Pancreas (tissue), 10 donors: ENCODE data around the gene NSMF. TPM values are rescaled to one million over a fixed set of nuclear protein-coding genes. Genes with fewer than 3 reads are reported as not detected.

Experiments
- ATAC-seq, 4 donors: fragments of 200-7000 bp; cut with Tn5 transposase; one replicate each; pipeline versions ENCODE4 v1.8.0 to v1.9.1; 2020; ENCODE audit warnings: mild to moderate bottlenecking in 4 of 4, moderate library complexity in 4 of 4
- DNase-seq, 6 donors: peaks; one replicate each; pipeline ENCODE4 v3.0.0-alpha.2; 2020
- FAIRE-seq: peaks from 2 replicates; lab custom pipeline; 2012; peaks lifted over from hg19 to GRCh38; lab: Jason Lieb, UNC
- H3K27ac ChIP-seq, 4 donors: fragments of 200-600 bp; sonication (generic); 1 replicate in 3 of 4; 2 replicates in 1 of 4; pipeline versions ENCODE4 v1.5.0 to v1.8.0; 2020
- H3K27me3 ChIP-seq, 4 donors: fragments of 200-600 bp; one replicate each; pipeline ENCODE4 v1.8.0; 2021
- H3K36me3 ChIP-seq, 3 donors: fragments of 200-600 bp; sonication (generic) in 1 of 3; one replicate each; pipeline versions ENCODE4 v1.5.0 to v1.8.0; 2020 to 2021
- H3K4me1 ChIP-seq, 3 donors: fragments of 200-600 bp; one replicate each; pipeline ENCODE4 v1.8.0; 2021
- H3K4me3 ChIP-seq, 4 donors: fragments of 200-600 bp; sonication (generic) in 2 of 4; one replicate each; pipeline versions ENCODE4 v1.5.0 to v1.8.0; 2020 to 2021
- H3K9me3 ChIP-seq, 4 donors: fragments of 200-600 bp; one replicate each; pipeline ENCODE4 v1.8.0; 2021
- CTCF ChIP-seq, 4 donors: fragments of 200-600 bp; sonication (generic) in 3 of 4; IDR thresholded peaks; one replicate each; pipeline versions ENCODE4 v1.5.0 to v1.8.0; 2021; ENCODE audit warnings: antibody characterized with exemption in 4 of 4
- WGBS, 2 donors: extraction: QIAGEN DNeasy Blood & Tissue Kit; methylation state at CpG; one replicate each; pipeline ENCODE4 v1.1.7; 2013; 5-methylcytosine and 5-hydroxymethylcytosine counted together
- intact Hi-C, 3 donors: fragments of 100-400 bp; cut with DNase I; formaldehyde crosslinking; loops; one replicate each; pipeline versions ENCODE4 v1.11.1 to v1.14.2; 2022
- polyA plus RNA-seq, 2 donors: library from polyadenylated mRNA; stranded (reverse); fragments of 200-250 nt; gene quantifications; one replicate each; pipeline ENCODE4 v1.2.3, GENCODE V29; 2013
- total RNA-seq, 6 donors: library from RNA; stranded (reverse); fragmentation: NEBNext Ultra II Directional in 4 of 6; extraction: Animal tissue kit (Norgen Biotek cat#: 25700) in 4 of 6; gene quantifications; one replicate each; pipeline versions ENCODE4 v1.2.1 to v1.2.4, GENCODE V29; 2021 to 2023
- donor health status: healthy with polysubstance abuse.
- donor health status: DM: no; HTN: no; CAD: no; lungs with moderate emphysema.
- donor health status: DM: no; HTN: no; CAD: no.
- donor health status: control.
- donor health status: control.
- donor health status: Bipolar disorder and iron deficiency.
- donor health status: DM: yes; HTN: yes; CAD: no.
- donor health status: DM: no; HTN: no; CAD: no.
- donor health status: DM: no; HTN: no; CAD: no.
- donor health status: DM: yes; HTN: yes; CAD: no.

The NSMF gene
- total and polyA plus RNA-seq, 8 donors: 22.0 to 81.0 (median 30.0) TPM

DNA sequence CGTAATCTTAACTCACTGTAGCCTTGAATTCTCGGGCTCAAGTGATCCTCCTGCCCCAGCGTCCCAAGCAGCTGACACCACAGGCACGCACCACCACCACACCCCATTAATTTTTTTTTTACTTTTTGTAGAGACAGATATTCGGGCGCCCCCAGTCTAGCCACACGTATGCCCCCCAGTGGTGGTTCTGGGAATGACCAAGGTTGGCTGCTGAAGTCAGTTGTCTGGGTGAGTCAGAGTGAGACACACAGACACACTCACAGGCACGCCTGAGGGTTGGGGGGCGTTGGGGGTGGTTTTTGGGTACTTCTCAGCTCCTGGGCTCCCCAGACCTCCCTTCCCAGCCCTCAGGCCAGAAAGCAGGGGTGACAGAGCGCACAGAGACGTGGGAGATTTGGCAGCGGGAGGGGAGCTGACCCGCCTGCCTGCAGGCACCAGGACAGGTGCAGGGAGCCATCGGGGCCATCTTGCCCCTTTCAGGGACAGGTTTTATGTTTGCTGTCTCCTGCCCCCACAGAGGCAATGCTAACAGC is 13.8 kb downstream of the NSMF start:
- H3K27me3 ChIP-seq: no peaks in the 10 kb centered on the region
- no peak overlapping the region for H3K27ac ChIP-seq
- FAIRE-seq (no peak), DNase-seq (peak; percentile 73 to 94 (median 84)), ATAC-seq (peak; percentile 59 to 89 (median 80))
- peaks cover 0 to 5% (median 0%) of the 10 kb centered on the region in 3 donors for H3K36me3 ChIP-seq
- TF ChIP-seq CTCF (IDR thresholded peaks at IDR 0.05): peak; percentile 51 to 82 (median 67)
- intact Hi-C loops: no loop called here
- peaks cover 0 to 6% (median 4%) of the 10 kb centered on the region in 3 donors for H3K4me1 ChIP-seq
- no peaks in the 10 kb centered on the region for H3K9me3 ChIP-seq
- H3K4me3 ChIP-seq: no peak overlapping the region
- 6% methylated on average over 14 of the region's 14 CpGs for WGBS, 2 donors

DNA sequence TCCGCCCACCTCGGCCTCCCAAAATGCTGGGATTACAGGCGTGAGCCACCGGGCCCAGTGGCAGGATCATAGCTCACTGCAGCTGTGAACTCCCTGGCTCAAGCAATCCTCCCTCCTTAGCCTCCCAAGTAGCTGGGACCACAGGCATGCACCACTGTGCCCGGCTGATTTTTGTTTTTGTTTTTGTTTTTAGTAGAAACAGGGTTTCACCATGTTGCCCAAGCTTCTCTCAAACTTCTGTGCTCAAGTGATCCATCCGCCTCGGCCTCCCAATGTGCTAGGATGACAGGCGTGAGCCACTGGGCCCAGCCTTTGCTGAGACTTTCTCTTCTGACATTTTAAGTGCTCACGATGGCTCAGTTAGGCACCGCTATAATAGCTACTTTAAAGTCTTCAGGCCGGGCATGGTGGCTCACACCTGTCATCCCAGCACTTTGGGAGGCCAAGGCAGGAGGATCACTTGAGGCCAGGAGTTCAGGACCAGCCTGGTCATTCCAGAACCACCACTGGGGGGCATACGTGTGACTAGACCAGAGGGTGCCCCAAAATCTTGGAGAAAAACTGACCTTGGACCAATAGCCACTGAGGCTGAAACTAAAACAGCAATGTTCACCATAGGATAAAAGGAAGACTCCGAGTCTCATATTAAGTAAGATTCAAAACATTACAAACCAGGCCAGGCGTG is 14.9 kb downstream of the NSMF start:
- no peak for TF ChIP-seq CTCF (IDR thresholded peaks at IDR 0.05)
- intact Hi-C loops: no loop called here
- H3K27me3 ChIP-seq: no peaks in the 10 kb centered on the region
- FAIRE-seq (no peak), DNase-seq (peak in 2 of 6 donors; percentile 18 to 26), ATAC-seq (no peak)
- H3K4me3 ChIP-seq: no peak overlapping the region
- no peak overlapping the region for H3K27ac ChIP-seq
- H3K4me1 ChIP-seq: peaks cover 0 to 6% (median 4%) of the 10 kb centered on the region in 3 donors
- H3K36me3 ChIP-seq: peaks cover 0 to 5% (median 0%) of the 10 kb centered on the region in 3 donors
- H3K9me3 ChIP-seq: no peaks in the 10 kb centered on the region
- 75 to 84% methylated on average over 14 of the region's 14 CpGs for WGBS, 2 donors

GRCh38 chr9:137441935-137442321 is 17.2 kb downstream of the NSMF start:
- DNase-seq (no peak), FAIRE-seq (no peak), ATAC-seq (no peak)
- no peaks in the 10 kb centered on the region for H3K27me3 ChIP-seq
- H3K4me1 ChIP-seq: peaks cover 0 to 6% (median 4%) of the 10 kb centered on the region in 3 donors
- TF ChIP-seq CTCF (IDR thresholded peaks at IDR 0.05): no peak
- H3K36me3 ChIP-seq: no peaks in the 10 kb centered on the region
- intact Hi-C loops: no loop called here
- WGBS, 2 donors: 20 to 30% methylated on average over 7 of the region's 7 CpGs
- H3K4me3 ChIP-seq: peak overlapping the region in 2 of 4 donors; percentile 43 to 60
- H3K27ac ChIP-seq: no peak overlapping the region
- no peaks in the 10 kb centered on the region for H3K9me3 ChIP-seq

- peak within 1 kb of the TSS; percentile 18 to 60 (median 32) for H3K4me3 ChIP-seq
- no peaks in the 10 kb centered on the region for H3K9me3 ChIP-seq
- no peaks in the 10 kb centered on the region for H3K36me3 ChIP-seq
- no peak for FAIRE-seq
- no peaks in the 10 kb centered on the region for H3K27me3 ChIP-seq
- 1% methylated on average over 38 to 62 of the region's 62 CpGs for WGBS, 2 donors
- peaks cover 4 to 9% (median 8%) of the 10 kb centered on the region in 3 donors for H3K4me1 ChIP-seq
- peak; percentile 81 to 96 (median 88) for DNase-seq
- no peak for TF ChIP-seq CTCF (IDR thresholded peaks at IDR 0.05)
- ATAC-seq: peak; percentile 75 to 88 (median 84)
- no peak within 1 kb of the TSS for H3K27ac ChIP-seq
- intact Hi-C loops: no loop called here
Measured at GRCh38 chr9:137441289-137441934, 17.7 kb downstream of the NSMF start, which contains the start of gene ENTPD8. Gene ENTPD8 (minus strand): TSS chr9:137441357. CDS start chr9:137438285, 3,072 bp downstream.
